Endothelial cell (in vitro differentiated cells): Measurements from ENCODE around the gene INSIG1. TPM values are rescaled to one million over a fixed set of nuclear protein-coding genes. Genes with fewer than 3 reads are reported as not detected.

Source experiments
- DNase-seq: peaks from one replicate; pipeline ENCODE4 v3.0.0; 2021; ENCODE audit warnings: low spot score
- H3K27ac Mint-ChIP-seq: one replicate; pipeline ENCODE4 v1.8.0; 2021; ENCODE audit warnings: mixed read lengths, inconsistent platforms; ENCODE audit not compliant: unreplicated experiment
- H3K27me3 Mint-ChIP-seq: one replicate; pipeline ENCODE4 v1.8.0; 2021; ENCODE audit warnings: mild to moderate bottlenecking, moderate library complexity, mixed read lengths, inconsistent platforms; ENCODE audit not compliant: unreplicated experiment
- H3K36me3 Mint-ChIP-seq: one replicate; pipeline ENCODE4 v1.8.0; 2021; ENCODE audit warnings: mild to moderate bottlenecking, low read depth, mixed read lengths, inconsistent platforms; ENCODE audit not compliant: unreplicated experiment
- H3K4me1 Mint-ChIP-seq: one replicate; pipeline ENCODE4 v1.8.0; 2021; ENCODE audit warnings: mild to moderate bottlenecking, mixed read lengths, inconsistent platforms; ENCODE audit not compliant: unreplicated experiment
- H3K4me3 Mint-ChIP-seq: one replicate; pipeline ENCODE4 v1.8.0; 2021; ENCODE audit warnings: mild to moderate bottlenecking, mixed read lengths, inconsistent platforms; ENCODE audit not compliant: unreplicated experiment
- H3K9me3 Mint-ChIP-seq: one replicate; pipeline ENCODE4 v1.8.0; 2021; ENCODE audit warnings: mixed read lengths, inconsistent platforms; ENCODE audit not compliant: unreplicated experiment
- total RNA-seq: library from RNA; stranded (reverse); fragmentation: NEBNext Ultra II Directional; extraction: Animal tissue kit (Norgen Biotek cat#: 25700); gene quantifications from one replicate; pipeline ENCODE4 v1.2.1, GENCODE V29; 2021; ENCODE audit not compliant: unreplicated experiment
- TF ChIP-seq, protein P1 (sequence below): fragments of 200-600 bp; sonication (generic); IDR thresholded peaks from one replicate; pipeline ENCODE4 v1.5.0; 2021; ENCODE audit warnings: antibody characterized with exemption; ENCODE audit not compliant: unreplicated experiment

The INSIG1 gene
- total RNA-seq, 1 donor from 2014 or later, result 53.1 TPM

DNA sequence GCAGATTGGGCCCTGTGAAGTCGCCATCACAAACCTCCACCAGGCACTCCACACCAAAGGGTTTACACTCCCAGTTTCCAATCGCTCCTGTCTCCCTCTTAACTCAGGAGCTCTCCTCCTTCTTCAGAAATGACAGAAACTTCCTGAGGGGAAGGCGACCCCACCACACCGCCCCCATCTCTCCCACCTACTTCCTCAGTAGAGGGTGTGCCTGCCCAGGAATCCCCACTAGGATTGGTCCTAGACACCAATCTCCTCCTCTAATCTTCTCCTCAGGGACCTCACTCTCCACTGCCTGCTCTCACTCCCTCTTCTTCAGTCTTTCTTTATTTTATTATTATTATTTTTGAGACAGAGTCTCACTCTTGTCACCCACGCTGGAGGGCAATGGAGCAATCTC is 5.9 kb upstream of the INSIG1 start:
- Mint-ChIP-seq H3K27ac (no peak overlapping the region), H3K4me3 (no peak overlapping the region), H3K27me3 (peaks cover 18% of the 10 kb centered on the region), H3K36me3 (peaks cover 11% of the 10 kb centered on the region), H3K4me1 (peaks cover 24% of the 10 kb centered on the region), H3K9me3 (peaks cover under 1% of the 10 kb centered on the region)
- TF ChIP-seq, protein P1, sequence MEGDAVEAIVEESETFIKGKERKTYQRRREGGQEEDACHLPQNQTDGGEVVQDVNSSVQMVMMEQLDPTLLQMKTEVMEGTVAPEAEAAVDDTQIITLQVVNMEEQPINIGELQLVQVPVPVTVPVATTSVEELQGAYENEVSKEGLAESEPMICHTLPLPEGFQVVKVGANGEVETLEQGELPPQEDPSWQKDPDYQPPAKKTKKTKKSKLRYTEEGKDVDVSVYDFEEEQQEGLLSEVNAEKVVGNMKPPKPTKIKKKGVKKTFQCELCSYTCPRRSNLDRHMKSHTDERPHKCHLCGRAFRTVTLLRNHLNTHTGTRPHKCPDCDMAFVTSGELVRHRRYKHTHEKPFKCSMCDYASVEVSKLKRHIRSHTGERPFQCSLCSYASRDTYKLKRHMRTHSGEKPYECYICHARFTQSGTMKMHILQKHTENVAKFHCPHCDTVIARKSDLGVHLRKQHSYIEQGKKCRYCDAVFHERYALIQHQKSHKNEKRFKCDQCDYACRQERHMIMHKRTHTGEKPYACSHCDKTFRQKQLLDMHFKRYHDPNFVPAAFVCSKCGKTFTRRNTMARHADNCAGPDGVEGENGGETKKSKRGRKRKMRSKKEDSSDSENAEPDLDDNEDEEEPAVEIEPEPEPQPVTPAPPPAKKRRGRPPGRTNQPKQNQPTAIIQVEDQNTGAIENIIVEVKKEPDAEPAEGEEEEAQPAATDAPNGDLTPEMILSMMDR, result no peak
- no peak for DNase-seq

DNA sequence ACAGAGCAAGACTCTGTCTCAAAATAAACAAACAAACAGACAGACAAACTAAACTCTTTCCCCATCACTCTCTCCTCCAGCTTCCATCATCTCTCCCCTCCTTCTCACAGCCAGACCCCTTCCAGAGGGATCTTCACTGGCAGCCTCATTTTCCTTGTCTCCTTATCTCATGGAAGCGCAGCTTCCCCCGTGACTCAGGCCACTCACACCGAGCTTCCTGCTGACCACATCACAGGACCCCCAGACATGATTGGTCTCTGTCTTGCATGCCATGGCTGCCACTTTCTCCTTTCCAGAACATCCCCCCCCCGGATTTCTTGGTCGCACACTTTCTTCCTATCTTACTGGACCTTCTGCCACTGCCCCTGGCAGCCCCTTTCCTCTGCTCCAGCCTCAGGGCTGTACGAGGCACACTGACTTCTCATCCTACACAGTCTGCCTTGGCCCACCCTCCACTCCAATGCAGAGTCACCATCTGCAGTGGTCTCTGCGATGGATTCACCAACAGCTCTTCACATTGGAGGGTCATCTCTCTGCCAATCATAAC is 4.9 kb upstream of the INSIG1 start:
- H3K27ac Mint-ChIP-seq, result no peak overlapping the region
- H3K4me3 Mint-ChIP-seq, result no peak overlapping the region
- peaks cover 11% of the 10 kb centered on the region for H3K36me3 Mint-ChIP-seq
- TF ChIP-seq, protein P1, result no peak
- peaks cover 18% of the 10 kb centered on the region for H3K27me3 Mint-ChIP-seq
- H3K9me3 Mint-ChIP-seq, result no peaks in the 10 kb centered on the region
- H3K4me1 Mint-ChIP-seq, result peaks cover 19% of the 10 kb centered on the region
- DNase-seq, result no peak

DNA sequence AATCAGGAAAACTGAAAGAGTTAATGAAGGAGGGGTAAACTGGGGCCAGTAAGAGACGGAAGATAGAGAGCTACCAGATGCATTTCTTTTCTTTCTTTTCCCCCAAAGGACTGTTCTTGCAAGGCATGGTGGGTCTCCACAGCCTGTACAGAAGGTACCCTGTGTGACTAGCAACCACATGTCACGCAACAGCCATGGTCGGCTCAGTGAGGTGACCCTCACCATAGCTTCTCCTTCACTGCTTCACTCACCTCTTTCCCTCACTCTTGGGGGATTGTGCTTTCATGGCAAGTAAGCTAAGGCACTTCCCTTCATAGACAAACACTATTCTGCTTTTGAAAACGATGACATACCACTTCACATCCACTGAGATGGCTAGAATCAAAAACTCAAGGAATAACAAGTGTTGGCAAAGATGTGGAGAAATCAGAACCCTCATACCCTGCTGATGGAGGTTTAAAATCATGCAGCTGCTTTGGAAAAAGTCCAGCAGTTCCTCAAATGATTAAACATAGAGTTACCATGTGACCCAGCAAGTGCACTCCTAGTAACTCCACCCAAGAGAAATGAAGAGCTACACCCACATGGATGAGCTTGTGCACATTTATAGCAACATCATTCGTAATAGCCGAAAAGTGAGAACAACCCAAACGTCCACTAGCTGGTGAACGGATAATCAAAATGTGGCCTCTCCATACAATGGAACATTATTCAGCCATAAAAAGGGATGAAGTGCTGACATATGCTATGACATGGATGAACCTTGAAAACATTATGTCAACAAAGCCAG is 3.8 kb upstream of the INSIG1 start:
- H3K4me3 Mint-ChIP-seq, result no peak overlapping the region
- TF ChIP-seq, protein P1, result no peak
- no peak overlapping the region for H3K27ac Mint-ChIP-seq
- peaks cover 15% of the 10 kb centered on the region for H3K36me3 Mint-ChIP-seq
- H3K27me3 Mint-ChIP-seq, result peaks cover 13% of the 10 kb centered on the region
- no peak for DNase-seq
- peaks cover 18% of the 10 kb centered on the region for H3K4me1 Mint-ChIP-seq
- H3K9me3 Mint-ChIP-seq, result no peaks in the 10 kb centered on the region

DNA sequence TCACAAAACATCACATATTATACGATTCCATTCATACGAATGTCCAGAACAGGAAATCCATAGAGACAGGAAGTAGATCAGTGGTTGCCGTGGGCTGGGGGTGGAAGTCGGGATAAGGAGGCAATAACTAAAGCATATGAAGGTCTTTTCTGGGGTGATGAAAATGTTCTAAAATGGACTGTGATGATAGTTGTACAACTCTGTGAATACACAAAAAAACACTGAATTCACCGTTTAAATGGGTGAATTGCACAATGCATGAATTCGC is 3.2 kb upstream of the INSIG1 start:
- Mint-ChIP-seq H3K4me1 (peaks cover 21% of the 10 kb centered on the region), H3K27ac (no peak overlapping the region), H3K27me3 (peaks cover 13% of the 10 kb centered on the region), H3K9me3 (no peaks in the 10 kb centered on the region), H3K36me3 (peaks cover 15% of the 10 kb centered on the region), H3K4me3 (no peak overlapping the region)
- no peak for DNase-seq
- TF ChIP-seq, protein P1, result no peak

DNA sequence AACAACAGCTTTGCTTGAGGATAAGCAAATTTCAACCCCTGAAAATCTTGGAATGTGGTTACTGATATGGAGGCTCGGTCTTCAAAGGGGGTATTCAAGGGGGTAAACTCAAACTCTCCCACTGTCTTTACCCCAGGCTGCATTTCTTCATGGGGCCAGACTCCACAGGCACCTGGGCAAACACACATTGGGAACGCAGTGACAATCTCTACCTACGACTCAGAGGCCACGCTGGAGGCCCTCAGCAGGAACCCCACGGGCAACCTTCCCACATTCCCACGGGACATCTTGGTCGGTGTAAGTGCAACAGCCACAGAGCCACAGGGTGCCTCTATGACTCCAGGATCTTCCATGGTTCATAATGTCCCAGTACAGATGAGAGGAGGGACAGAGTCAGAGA is 2.2 kb upstream of the INSIG1 start:
- no peak overlapping the region for H3K4me3 Mint-ChIP-seq
- TF ChIP-seq, protein P1, result no peak
- peaks cover 19% of the 10 kb centered on the region for H3K36me3 Mint-ChIP-seq
- no peak for DNase-seq
- peaks cover 30% of the 10 kb centered on the region for H3K4me1 Mint-ChIP-seq
- no peaks in the 10 kb centered on the region for H3K9me3 Mint-ChIP-seq
- no peak overlapping the region for H3K27ac Mint-ChIP-seq
- peaks cover 15% of the 10 kb centered on the region for H3K27me3 Mint-ChIP-seq
